HCT116 (cell line): ENCODE data around the gene CDH4. TPM values are rescaled to one million over a fixed set of nuclear protein-coding genes. Genes with fewer than 3 reads are reported as not detected.

Experiments used
- ATAC-seq: fragments of 200-7000 bp; cut with Tn5 transposase; 2 replicates; pipeline ENCODE4 v1.9.1; 2020; ENCODE audit warnings: mild to moderate bottlenecking, moderate library complexity
- BruUV-seq: library from RNA; stranded (reverse); fragments of 400-500 nt; replicated peaks from 2 replicates; lab custom pipeline; 2021; lab: Mats Ljungman, UMichigan
- CTCF ChIA-PET: fragments of 300-600 bp; sonication (Branson Sonifier 250); formaldehyde crosslinking; loops from one replicate; lab custom pipeline; 2021; ENCODE audit warnings: antibody characterized with exemption; lab: Charles Lee
- POLR2A ChIA-PET: fragments of 300-600, 350-600 bp; sonication (Branson Sonifier 250); formaldehyde crosslinking; loops from one replicate; lab custom pipeline; 2021; ENCODE audit warnings: antibody characterized with exemption; lab: Charles Lee
- RAD21 ChIA-PET, 2 experiments: fragments of 300-600 bp; sonication (Branson Sonifier 250); formaldehyde crosslinking; loops; one replicate each; lab custom pipeline; 2023; ENCODE audit warnings: low total read pairs in 2 of 2; ENCODE audit not compliant: uncharacterized antibody in 2 of 2, unreplicated experiment in 2 of 2, low non-redundant PET in 1 of 2; lab: Charles Lee
- DNase-seq: peaks from one replicate; pipeline ENCODE4 v3.0.0-alpha.2; 2010; ENCODE audit warnings: low read depth, low spot score
- H2AFZ ChIP-seq: fragments of 200-600 bp; shearing (Covaris generic), sonication (generic); 2 replicates; pipeline ENCODE4 v1.6.1; 2017; ENCODE audit warnings: low read depth, mixed run types, mixed read lengths, antibody characterized with exemption, low read length; ENCODE audit not compliant: poor library complexity, severe bottlenecking
- H3K27ac ChIP-seq: 2 replicates; pipeline ENCODE4 v1.5.1; 2012; ENCODE audit warnings: low read depth, low read length
- H3K27me3 ChIP-seq: fragments of 200-600 bp; sonication (generic); 2 replicates; pipeline ENCODE4 v1.6.1; 2016; ENCODE audit warnings: mixed run types, low read length, mixed read lengths; ENCODE audit not compliant: insufficient read depth
- H3K36me3 ChIP-seq, 2 experiments: fragments of 200-500 bp in 1 of 2; fragments of 200-600 bp in 1 of 2; sonication (Bioruptor generic) in 1 of 2; sonication (generic) in 1 of 2; 2 replicates each; pipeline versions ENCODE4 v1.5.1 to v1.6.1; 2014 to 2016; ENCODE audit warnings: low read length in 2 of 2, inconsistent platforms in 1 of 2, mixed read lengths in 1 of 2, mixed run types in 1 of 2; ENCODE audit not compliant: insufficient read depth in 2 of 2, control insufficient read depth in 1 of 2
- H3K4me1 ChIP-seq, 2 experiments: fragments of 200-600 bp in 1 of 2; sonication (generic) in 1 of 2; 2 replicates each; pipeline versions ENCODE4 v1.5.1 to v1.6.1; 2012 to 2017; ENCODE audit warnings: low read length in 2 of 2, inconsistent platforms in 1 of 2, mild to moderate bottlenecking in 1 of 2, mixed read lengths in 1 of 2, mixed run types in 1 of 2, moderate library complexity in 1 of 2; ENCODE audit not compliant: insufficient read depth in 2 of 2, control insufficient read depth in 1 of 2
- H3K4me2 ChIP-seq: fragments of 200-600 bp; sonication (generic); 2 replicates; pipeline ENCODE4 v1.6.1; 2017; ENCODE audit warnings: mixed run types, low read length, mixed read lengths
- H3K4me3 ChIP-seq, 2 experiments: fragments of 200-600 bp in 1 of 2; sonication (generic) in 1 of 2; replicated peaks in 1 of 2; 2 replicates each; pipeline ENCODE4 v1.5.1; 2011 to 2016; ENCODE audit warnings: low read length in 2 of 2, control low read depth in 1 of 2, low read depth in 1 of 2, mild to moderate bottlenecking in 1 of 2, mixed read lengths in 1 of 2, mixed run types in 1 of 2
- H3K79me2 ChIP-seq: fragments of 200-600 bp; sonication (generic); 2 replicates; pipeline ENCODE4 v1.6.1; 2017; ENCODE audit warnings: mild to moderate bottlenecking, mixed run types, low read length, moderate library complexity, mixed read lengths; ENCODE audit not compliant: insufficient read depth
- H3K9ac ChIP-seq: fragments of 200-600 bp; sonication (generic); 2 replicates; pipeline ENCODE4 v1.6.1; 2016; ENCODE audit warnings: low read length, mixed read lengths
- H3K9me2 ChIP-seq: fragments of 200-600 bp; sonication (generic), shearing (Covaris generic); 2 replicates; pipeline ENCODE4 v1.6.1; 2017; ENCODE audit warnings: mixed run types, mild to moderate bottlenecking, moderate library complexity; ENCODE audit not compliant: insufficient read depth
- H3K9me3 ChIP-seq, 2 experiments: fragments of 200-500 bp in 1 of 2; fragments of 200-600 bp in 1 of 2; sonication (Bioruptor generic) in 1 of 2; sonication (generic) in 1 of 2; 2 replicates each; pipeline ENCODE4 v1.6.1; 2014 to 2017; ENCODE audit warnings: low read length in 2 of 2, mixed read lengths in 2 of 2, inconsistent platforms in 1 of 2, low read depth in 1 of 2, mild to moderate bottlenecking in 1 of 2, mixed run types in 1 of 2, moderate library complexity in 1 of 2; ENCODE audit not compliant: control insufficient read depth in 1 of 2, insufficient read depth in 1 of 2
- H4K20me1 ChIP-seq: fragments of 200-600 bp; sonication (generic), shearing (Covaris generic); 2 replicates; pipeline ENCODE4 v1.6.1; 2017; ENCODE audit warnings: mixed run types, mild to moderate bottlenecking, moderate library complexity; ENCODE audit not compliant: insufficient read depth
- CEBPB ChIP-seq: IDR thresholded peaks from 2 replicates; pipeline ENCODE4 v1.6.1; 2012; ENCODE audit warnings: low read depth
- EGR1 ChIP-seq: IDR thresholded peaks from 2 replicates; pipeline ENCODE4 v1.6.1; 2012; ENCODE audit warnings: low read depth
- ELF1 ChIP-seq: IDR thresholded peaks from 2 replicates; pipeline ENCODE4 v1.6.1; 2012; ENCODE audit warnings: low read depth, borderline replicate concordance
- EZH2 ChIP-seq: fragments of 200-600 bp; sonication (generic); IDR thresholded peaks from 2 replicates; pipeline ENCODE4 v1.6.1; 2017; ENCODE audit warnings: antibody characterized with exemption, mixed run types
- EZH2phosphoT487 ChIP-seq: fragments of 200-600 bp; IDR thresholded peaks from 2 replicates; pipeline ENCODE4 v1.6.1; 2018; ENCODE audit warnings: antibody characterized with exemption, borderline replicate concordance
- FOSL1 ChIP-seq: IDR thresholded peaks from 2 replicates; pipeline ENCODE4 v1.6.1; 2012; ENCODE audit warnings: low read depth
- JUND ChIP-seq: IDR thresholded peaks from 2 replicates; pipeline ENCODE4 v1.6.1; 2012
- POLR2A ChIP-seq: IDR thresholded peaks from 2 replicates; pipeline ENCODE4 v1.7.0; 2011; ENCODE audit warnings: borderline replicate concordance; ENCODE audit not compliant: insufficient read depth, insufficient read length; ENCODE audit errors: extremely low read depth
- POLR2AphosphoS5 ChIP-seq: IDR thresholded peaks from 2 replicates; pipeline ENCODE4 v1.6.1; 2011; ENCODE audit warnings: mild to moderate bottlenecking, low read depth, low read length, moderate library complexity
- RAD21 ChIP-seq: IDR thresholded peaks from 2 replicates; pipeline ENCODE4 v1.6.1; 2012; ENCODE audit warnings: low read depth, mild to moderate bottlenecking
- SP1 ChIP-seq: IDR thresholded peaks from 2 replicates; pipeline ENCODE4 v1.6.1; 2012; ENCODE audit warnings: low read depth
- SRF ChIP-seq: IDR thresholded peaks from 2 replicates; pipeline ENCODE4 v1.6.1; 2012; ENCODE audit warnings: low read depth
- TCF7L2 ChIP-seq: IDR thresholded peaks from 2 replicates; pipeline ENCODE4 v1.7.0; 2011; ENCODE audit warnings: borderline replicate concordance, inconsistent platforms; ENCODE audit not compliant: insufficient read depth, insufficient read length; ENCODE audit errors: extremely low read depth
- YY1 ChIP-seq: IDR thresholded peaks from 2 replicates; pipeline ENCODE4 v1.6.1; 2011; ENCODE audit warnings: low read length, low read depth, moderate library complexity, mild to moderate bottlenecking; ENCODE audit not compliant: insufficient replicate concordance; ENCODE audit errors: extremely low read depth
- ZFX ChIP-seq: fragments of 450-650 bp; IDR thresholded peaks from 2 replicates; pipeline ENCODE4 v1.6.1; 2017
- intact Hi-C: fragments of 100-400 bp; cut with micrococcal nuclease; formaldehyde crosslinking; loops from 2 replicates; pipeline ENCODE4 v1.10.0; 2022
- total RNA-seq: library from RNA; stranded (reverse); gene quantifications from one replicate; pipeline ENCODE4 v1.2.1, GENCODE V29; 2021; ENCODE audit not compliant: unreplicated experiment
- TF ChIP-seq, protein P1 (sequence below), 3 experiments: fragments of 200-600 bp in 1 of 3; sonication (generic) in 1 of 3; IDR thresholded peaks in 2 of 3; conservative IDR thresholded peaks in 1 of 3; 2 replicates each; pipeline ENCODE4 v1.5.1; 2012 to 2017; ENCODE audit warnings: low read depth in 2 of 3, low read length in 2 of 3, antibody characterized with exemption in 1 of 3, borderline replicate concordance in 1 of 3, control low read depth in 1 of 3, mild to moderate bottlenecking in 1 of 3, mixed read lengths in 1 of 3, mixed run types in 1 of 3, moderate library complexity in 1 of 3; ENCODE audit not compliant: insufficient read depth in 1 of 3
- TF ChIP-seq, protein P2 (sequence below): IDR thresholded peaks from 2 replicates; pipeline ENCODE4 v1.6.1; 2012
- TF ChIP-seq, protein P3 (sequence below): IDR thresholded peaks from 2 replicates; pipeline ENCODE4 v1.6.1; 2012; ENCODE audit warnings: low read depth
- TF ChIP-seq, protein P4 (sequence below): IDR thresholded peaks from 2 replicates; pipeline ENCODE4 v1.6.1; 2012

CDH4 gene
- total RNA-seq, 1 experiment from 2014 or later: not detected

DNA sequence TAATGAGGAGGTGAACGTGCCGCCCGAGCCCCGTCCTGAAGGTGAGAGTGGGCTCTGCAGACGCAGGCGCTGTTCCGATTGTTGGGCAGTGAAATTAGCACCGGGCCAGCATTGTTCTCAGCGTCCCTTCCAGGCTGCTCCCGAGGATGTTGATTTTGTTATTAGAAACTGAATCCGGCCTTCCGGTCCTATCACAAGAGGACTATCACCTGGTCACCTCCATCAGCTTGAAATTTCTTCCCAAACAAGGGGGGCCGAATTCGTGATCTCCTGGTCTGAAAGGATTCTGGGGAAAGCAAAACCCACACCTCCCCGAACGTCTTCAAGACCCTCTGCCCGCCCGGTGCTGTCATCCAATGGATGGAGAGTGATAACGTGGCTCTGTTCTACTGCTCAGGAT lies 627.6 kb downstream of the CDH4 start:
- no peaks in the 10 kb centered on the region for H3K36me3 ChIP-seq
- H3K27ac ChIP-seq: no peak overlapping the region
- H3K79me2 ChIP-seq: no peaks in the 10 kb centered on the region
- no peak for TF ChIP-seq EGR1
- no peak for TF ChIP-seq TCF7L2
- TF ChIP-seq POLR2A: no peak
- TF ChIP-seq, protein P1, sequence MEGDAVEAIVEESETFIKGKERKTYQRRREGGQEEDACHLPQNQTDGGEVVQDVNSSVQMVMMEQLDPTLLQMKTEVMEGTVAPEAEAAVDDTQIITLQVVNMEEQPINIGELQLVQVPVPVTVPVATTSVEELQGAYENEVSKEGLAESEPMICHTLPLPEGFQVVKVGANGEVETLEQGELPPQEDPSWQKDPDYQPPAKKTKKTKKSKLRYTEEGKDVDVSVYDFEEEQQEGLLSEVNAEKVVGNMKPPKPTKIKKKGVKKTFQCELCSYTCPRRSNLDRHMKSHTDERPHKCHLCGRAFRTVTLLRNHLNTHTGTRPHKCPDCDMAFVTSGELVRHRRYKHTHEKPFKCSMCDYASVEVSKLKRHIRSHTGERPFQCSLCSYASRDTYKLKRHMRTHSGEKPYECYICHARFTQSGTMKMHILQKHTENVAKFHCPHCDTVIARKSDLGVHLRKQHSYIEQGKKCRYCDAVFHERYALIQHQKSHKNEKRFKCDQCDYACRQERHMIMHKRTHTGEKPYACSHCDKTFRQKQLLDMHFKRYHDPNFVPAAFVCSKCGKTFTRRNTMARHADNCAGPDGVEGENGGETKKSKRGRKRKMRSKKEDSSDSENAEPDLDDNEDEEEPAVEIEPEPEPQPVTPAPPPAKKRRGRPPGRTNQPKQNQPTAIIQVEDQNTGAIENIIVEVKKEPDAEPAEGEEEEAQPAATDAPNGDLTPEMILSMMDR (IDR thresholded peaks at IDR 0.05 in 2 of 3, conservative IDR thresholded peaks at IDR 0.05 in 1 of 3; ENCODE audit: borderline replicate concordance in 1 of 3, insufficient read depth in 1 of 3, low read depth in 2 of 3, low read length in 2 of 3): no peak
- TF ChIP-seq, protein P2, sequence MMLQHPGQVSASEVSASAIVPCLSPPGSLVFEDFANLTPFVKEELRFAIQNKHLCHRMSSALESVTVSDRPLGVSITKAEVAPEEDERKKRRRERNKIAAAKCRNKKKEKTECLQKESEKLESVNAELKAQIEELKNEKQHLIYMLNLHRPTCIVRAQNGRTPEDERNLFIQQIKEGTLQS: no peak
- TF ChIP-seq POLR2AphosphoS5: no peak
- no peak for TF ChIP-seq ZFX
- TF ChIP-seq JUND: no peak
- TF ChIP-seq YY1: no peak
- no peak for TF ChIP-seq SP1
- TF ChIP-seq, protein P3, sequence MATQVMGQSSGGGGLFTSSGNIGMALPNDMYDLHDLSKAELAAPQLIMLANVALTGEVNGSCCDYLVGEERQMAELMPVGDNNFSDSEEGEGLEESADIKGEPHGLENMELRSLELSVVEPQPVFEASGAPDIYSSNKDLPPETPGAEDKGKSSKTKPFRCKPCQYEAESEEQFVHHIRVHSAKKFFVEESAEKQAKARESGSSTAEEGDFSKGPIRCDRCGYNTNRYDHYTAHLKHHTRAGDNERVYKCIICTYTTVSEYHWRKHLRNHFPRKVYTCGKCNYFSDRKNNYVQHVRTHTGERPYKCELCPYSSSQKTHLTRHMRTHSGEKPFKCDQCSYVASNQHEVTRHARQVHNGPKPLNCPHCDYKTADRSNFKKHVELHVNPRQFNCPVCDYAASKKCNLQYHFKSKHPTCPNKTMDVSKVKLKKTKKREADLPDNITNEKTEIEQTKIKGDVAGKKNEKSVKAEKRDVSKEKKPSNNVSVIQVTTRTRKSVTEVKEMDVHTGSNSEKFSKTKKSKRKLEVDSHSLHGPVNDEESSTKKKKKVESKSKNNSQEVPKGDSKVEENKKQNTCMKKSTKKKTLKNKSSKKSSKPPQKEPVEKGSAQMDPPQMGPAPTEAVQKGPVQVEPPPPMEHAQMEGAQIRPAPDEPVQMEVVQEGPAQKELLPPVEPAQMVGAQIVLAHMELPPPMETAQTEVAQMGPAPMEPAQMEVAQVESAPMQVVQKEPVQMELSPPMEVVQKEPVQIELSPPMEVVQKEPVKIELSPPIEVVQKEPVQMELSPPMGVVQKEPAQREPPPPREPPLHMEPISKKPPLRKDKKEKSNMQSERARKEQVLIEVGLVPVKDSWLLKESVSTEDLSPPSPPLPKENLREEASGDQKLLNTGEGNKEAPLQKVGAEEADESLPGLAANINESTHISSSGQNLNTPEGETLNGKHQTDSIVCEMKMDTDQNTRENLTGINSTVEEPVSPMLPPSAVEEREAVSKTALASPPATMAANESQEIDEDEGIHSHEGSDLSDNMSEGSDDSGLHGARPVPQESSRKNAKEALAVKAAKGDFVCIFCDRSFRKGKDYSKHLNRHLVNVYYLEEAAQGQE: no peak
- no peak for TF ChIP-seq ELF1
- no peak for TF ChIP-seq EZH2phosphoT487
- TF ChIP-seq FOSL1: no peak
- no peak for TF ChIP-seq SRF
- TF ChIP-seq, protein P4, sequence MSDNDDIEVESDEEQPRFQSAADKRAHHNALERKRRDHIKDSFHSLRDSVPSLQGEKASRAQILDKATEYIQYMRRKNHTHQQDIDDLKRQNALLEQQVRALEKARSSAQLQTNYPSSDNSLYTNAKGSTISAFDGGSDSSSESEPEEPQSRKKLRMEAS: no peak
- TF ChIP-seq RAD21: no peak
- TF ChIP-seq EZH2: no peak
- TF ChIP-seq CEBPB: no peak
- H3K4me2 ChIP-seq: no peak overlapping the region
- H3K9ac ChIP-seq: no peak overlapping the region
- no peaks in the 10 kb centered on the region for H3K9me2 ChIP-seq
- no peaks in the 10 kb centered on the region for H4K20me1 ChIP-seq
- no peaks in the 10 kb centered on the region for H3K9me3 ChIP-seq
- no peak overlapping the region for H3K4me3 ChIP-seq
- H3K27me3 ChIP-seq: peaks cover 6% of the 10 kb centered on the region
- DNase-seq (no peak), ATAC-seq (no peak)
- BruUV-seq: no TSS peak
- ChIA-PET CTCF (no interaction called here), POLR2A (no interaction called here), RAD21 (no interaction called here)
- intact Hi-C loops: no loop called here
- no peak overlapping the region for H2AFZ ChIP-seq
- no peaks in the 10 kb centered on the region for H3K4me1 ChIP-seq
